K562 (cell line): Measurements from ENCODE around the gene PRDM15.

ENCODE experiments used
- POLR2A ChIP-seq: fragments of 450-650 bp; conservative IDR thresholded peaks from 2 replicates; pipeline ENCODE4 v1.6.1; 2016
- ZNF609 ChIP-seq: sonication (generic); formaldehyde crosslinking; IDR thresholded peaks from 2 replicates; pipeline ENCODE4 v1.8.1; 2023; ENCODE audit warnings: missing genetic modification reagents, mild to moderate bottlenecking, borderline replicate concordance

- TF ChIP-seq ZNF609 (CRISPR knock-in tag) (no peak), POLR2A (no peak)
Observed at GRCh38 chr21:41769111-41769510, 110.0 kb downstream of the PRDM15 start.
